HL-60 (cell line): ENCODE data around the gene GRPEL2.

Experiments used
- CTCF ChIP-seq: IDR thresholded peaks from one replicate; pipeline ENCODE4 v1.5.1; 2011; ENCODE audit warnings: low read length, control low read depth, inconsistent platforms; ENCODE audit not compliant: insufficient read depth
- GABPA ChIP-seq: IDR thresholded peaks from 2 replicates; pipeline ENCODE4 v1.6.1; 2012; ENCODE audit warnings: low read depth
- POLR2AphosphoS5 ChIP-seq: IDR thresholded peaks from 2 replicates; pipeline ENCODE4 v1.6.1; 2012; ENCODE audit warnings: low read depth

GRCh38 chr5:149391524-149391923 lies 46.2 kb downstream of the GRPEL2 start:
- no peak for TF ChIP-seq POLR2AphosphoS5
- TF ChIP-seq GABPA: no peak
- TF ChIP-seq CTCF: no peak
